HEK293T (cell line): ENCODE results near the gene EPN1.
"Not testable (repeated sequence)": the region's sequence is repeated elsewhere in the genome, so short reads cannot be mapped to it uniquely, and the experiment has no call there.

Experiments
- CTCF ChIA-PET: fragments of 350-600 bp; formaldehyde crosslinking; extraction: SDS; loops from one replicate; lab custom pipeline; 2021; ENCODE audit warnings: antibody characterized with exemption, inconsistent platforms; lab: Yijun Ruan, JAX
- POLR2A ChIA-PET: fragments of 350-600 bp; formaldehyde crosslinking; extraction: SDS; loops from one replicate; lab custom pipeline; 2020; ENCODE audit warnings: antibody characterized with exemption, inconsistent platforms; lab: Yijun Ruan, JAX
- DNase-seq: peaks from one replicate; pipeline ENCODE4 v3.0.0; 2012; ENCODE audit warnings: mixed read lengths; ENCODE audit errors: extremely low spot score
- ARNT ChIP-seq: fragments of 450-650 bp; IDR thresholded peaks from 2 replicates; pipeline ENCODE4 v1.6.1; 2017; ENCODE audit warnings: mild to moderate bottlenecking
- BHLHE40 ChIP-seq: fragments of 450-650 bp; IDR thresholded peaks from 2 replicates; pipeline ENCODE4 v1.6.1; 2016; ENCODE audit warnings: mild to moderate bottlenecking, moderate library complexity, borderline replicate concordance
- CTBP1 ChIP-seq: fragments of 450-650 bp; IDR thresholded peaks from 2 replicates; pipeline ENCODE4 v1.6.1; 2016; ENCODE audit warnings: borderline replicate concordance
- ELF4 ChIP-seq: fragments of 450-650 bp; IDR thresholded peaks from 2 replicates; pipeline ENCODE4 v1.6.1; 2017; ENCODE audit warnings: antibody characterized with exemption
- FOXA1 ChIP-seq: fragments of 450-650 bp; IDR thresholded peaks from 2 replicates; pipeline ENCODE4 v1.6.1; 2016; ENCODE audit warnings: mild to moderate bottlenecking
- FOXK2 ChIP-seq: fragments of 450-650 bp; IDR thresholded peaks from 2 replicates; pipeline ENCODE4 v1.6.1; 2016; ENCODE audit warnings: mild to moderate bottlenecking
- FOXM1 ChIP-seq: fragments of 450-650 bp; IDR thresholded peaks from 2 replicates; pipeline ENCODE4 v1.6.1; 2017; ENCODE audit warnings: mild to moderate bottlenecking, borderline replicate concordance
- HDGF ChIP-seq: fragments of 450-650 bp; IDR thresholded peaks from 2 replicates; pipeline ENCODE4 v1.6.1; 2017; ENCODE audit warnings: antibody characterized with exemption, borderline replicate concordance
- L3MBTL2 ChIP-seq: fragments of 450-650 bp; conservative IDR thresholded peaks from 2 replicates; pipeline ENCODE4 v1.6.1; 2016; ENCODE audit warnings: mild to moderate bottlenecking
- LEF1 ChIP-seq: fragments of 450-650 bp; IDR thresholded peaks from 2 replicates; pipeline ENCODE4 v1.6.1; 2017; ENCODE audit warnings: mild to moderate bottlenecking, borderline replicate concordance
- NFRKB ChIP-seq: fragments of 450-650 bp; IDR thresholded peaks from 2 replicates; pipeline ENCODE4 v1.6.1; 2016; ENCODE audit warnings: mild to moderate bottlenecking, moderate library complexity
- SP1 ChIP-seq: fragments of 450-650 bp; IDR thresholded peaks from 2 replicates; pipeline ENCODE4 v1.6.1; 2017
- SUZ12 ChIP-seq: fragments of 450-650 bp; IDR thresholded peaks from 2 replicates; pipeline ENCODE4 v1.6.1; 2016; ENCODE audit warnings: mild to moderate bottlenecking
- TARDBP ChIP-seq: fragments of 450-650 bp; IDR thresholded peaks from 2 replicates; pipeline ENCODE4 v1.6.1; 2016
- ZNF384 ChIP-seq: fragments of 450-650 bp; IDR thresholded peaks from 2 replicates; pipeline ENCODE4 v1.6.1; 2016
- TF ChIP-seq, protein P1 (sequence below): fragments of 450-650 bp; IDR thresholded peaks from 2 replicates; pipeline ENCODE4 v1.6.1; 2016

EPN1 gene

GRCh38 chr19:55717251-55717650, 42.2 kb downstream of the EPN1 start:
- CTCF ChIA-PET: no interaction called here
- DNase-seq: no peak
- POLR2A ChIA-PET: no interaction called here
- TF ChIP-seq NFRKB: no peak
- TF ChIP-seq LEF1: no peak
- TF ChIP-seq ELF4: no peak
- no peak for TF ChIP-seq L3MBTL2
- TF ChIP-seq ARNT: no peak
- no peak for TF ChIP-seq ZNF384
- no peak for TF ChIP-seq FOXM1
- TF ChIP-seq, protein P1, sequence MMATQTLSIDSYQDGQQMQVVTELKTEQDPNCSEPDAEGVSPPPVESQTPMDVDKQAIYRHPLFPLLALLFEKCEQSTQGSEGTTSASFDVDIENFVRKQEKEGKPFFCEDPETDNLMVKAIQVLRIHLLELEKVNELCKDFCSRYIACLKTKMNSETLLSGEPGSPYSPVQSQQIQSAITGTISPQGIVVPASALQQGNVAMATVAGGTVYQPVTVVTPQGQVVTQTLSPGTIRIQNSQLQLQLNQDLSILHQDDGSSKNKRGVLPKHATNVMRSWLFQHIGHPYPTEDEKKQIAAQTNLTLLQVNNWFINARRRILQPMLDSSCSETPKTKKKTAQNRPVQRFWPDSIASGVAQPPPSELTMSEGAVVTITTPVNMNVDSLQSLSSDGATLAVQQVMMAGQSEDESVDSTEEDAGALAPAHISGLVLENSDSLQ: no peak
- no peak for TF ChIP-seq HDGF
- no peak for TF ChIP-seq SUZ12

DNA sequence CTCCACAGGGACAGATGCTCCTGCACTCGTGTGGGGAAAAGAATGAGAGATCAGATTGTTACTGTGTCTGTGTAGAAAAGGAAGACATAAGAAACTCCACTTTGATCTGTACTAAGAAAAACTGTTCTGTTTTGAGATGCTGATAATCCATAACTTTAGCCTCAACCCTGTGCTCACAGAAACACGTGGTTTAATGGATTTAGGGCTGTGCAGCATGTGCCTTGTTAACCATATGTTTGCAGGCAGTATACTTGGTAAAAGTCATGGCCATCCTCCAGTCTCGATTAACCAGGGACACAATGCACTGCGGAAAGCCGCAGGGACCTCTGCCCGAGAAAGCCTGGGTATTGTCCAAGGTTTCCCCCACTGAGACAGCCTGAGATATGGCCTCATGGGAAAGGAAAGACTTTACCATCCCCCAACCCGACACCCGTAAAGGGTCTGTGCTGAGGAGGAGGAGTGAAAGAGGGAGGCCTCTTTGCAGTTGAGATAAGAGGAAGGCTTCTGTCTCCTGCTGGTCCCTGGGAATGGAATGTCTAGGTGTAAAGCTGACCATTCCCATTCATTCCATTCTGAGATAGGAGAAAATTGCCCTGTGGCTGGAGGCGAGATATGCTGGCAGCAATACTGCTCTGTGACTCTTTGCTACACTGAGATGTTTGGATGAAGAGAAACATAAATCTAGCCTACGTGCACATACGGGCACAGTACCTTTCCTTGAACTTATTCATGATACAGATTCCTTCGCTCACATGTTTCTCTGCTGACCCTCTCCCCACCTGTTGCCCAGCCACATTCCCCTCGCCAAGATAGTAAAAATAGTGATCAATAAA, 43.1 kb downstream of the EPN1 start:
- POLR2A ChIA-PET, CTCF ChIA-PET, DNase-seq: not testable (repeated sequence)

GRCh38 chr19:55720214-55720746, 45.3 kb downstream of the EPN1 start:
- TF ChIP-seq SUZ12 (no peak), CTBP1 (no peak), ARNT (no peak), FOXK2 (no peak), TARDBP (no peak), ZNF384 (no peak), LEF1 (no peak), FOXA1 (no peak), L3MBTL2 (no peak), SP1 (no peak)
- TF ChIP-seq, protein P1: no peak
- CTCF ChIA-PET: no interaction called here
- POLR2A ChIA-PET: no interaction called here
- no peak for DNase-seq

DNA sequence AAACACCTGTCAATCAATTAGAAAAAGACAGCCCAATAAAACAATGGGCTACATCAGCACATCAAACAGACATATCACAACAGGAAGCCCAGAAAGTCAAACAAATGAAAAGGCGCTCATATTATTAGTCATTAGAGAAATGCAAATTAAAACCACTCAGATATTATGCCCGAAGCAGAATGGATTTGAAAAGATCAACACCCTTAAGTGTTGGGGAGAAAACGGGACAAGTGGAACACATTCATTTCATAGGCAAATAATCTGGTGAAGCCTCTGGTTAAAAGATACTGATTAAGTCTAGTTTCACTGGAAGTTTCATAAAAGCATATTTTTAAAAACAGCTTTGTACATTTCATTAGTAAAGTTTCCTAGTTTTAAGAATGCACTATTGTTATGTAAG, 45.8 kb downstream of the EPN1 start:
- TF ChIP-seq ARNT: no peak
- no peak for TF ChIP-seq L3MBTL2
- no peak for TF ChIP-seq TARDBP
- TF ChIP-seq, protein P1: no peak
- TF ChIP-seq ELF4: no peak
- TF ChIP-seq CTBP1: no peak
- no peak for TF ChIP-seq FOXA1
- TF ChIP-seq SP1: no peak
- TF ChIP-seq NFRKB: no peak
- no peak for TF ChIP-seq LEF1
- no peak for TF ChIP-seq FOXM1
- TF ChIP-seq HDGF: no peak
- no peak for TF ChIP-seq BHLHE40
- TF ChIP-seq SUZ12: no peak
- no peak for TF ChIP-seq ZNF384
- TF ChIP-seq FOXK2: no peak
- ChIA-PET CTCF (no interaction called here), POLR2A (no interaction called here)
- DNase-seq: no peak

DNA sequence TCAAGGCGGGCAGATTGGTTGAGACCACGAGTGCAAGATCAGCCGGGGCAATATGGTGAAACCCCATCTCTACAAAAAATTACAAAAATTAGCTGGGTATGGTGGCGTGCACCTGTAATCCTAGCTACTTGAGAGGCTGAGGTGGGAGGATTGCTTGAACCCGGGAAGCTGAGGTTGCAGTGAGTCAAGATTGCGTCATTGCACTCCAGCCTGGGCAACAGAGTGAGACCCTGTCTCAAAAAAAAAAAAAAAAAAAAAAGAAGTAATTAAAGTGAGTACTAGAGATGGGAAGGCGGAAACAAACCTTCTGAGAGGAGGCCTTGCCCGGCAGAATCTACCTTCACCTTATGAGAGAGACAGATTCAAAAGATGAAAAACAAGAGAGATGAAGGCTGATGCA, 48.5 kb downstream of the EPN1 start:
- no peak for TF ChIP-seq HDGF
- TF ChIP-seq FOXA1: no peak
- no peak for TF ChIP-seq ZNF384
- no peak for TF ChIP-seq ELF4
- TF ChIP-seq LEF1: no peak
- TF ChIP-seq, protein P1: no peak
- no peak for TF ChIP-seq L3MBTL2
- no peak for TF ChIP-seq SUZ12
- TF ChIP-seq TARDBP: no peak
- no peak for TF ChIP-seq FOXK2
- no peak for TF ChIP-seq CTBP1
- TF ChIP-seq SP1: no peak
- TF ChIP-seq BHLHE40: no peak
- no peak for TF ChIP-seq NFRKB
- TF ChIP-seq FOXM1: no peak
- no peak for TF ChIP-seq ARNT
- POLR2A ChIA-PET: no interaction called here
- no peak for DNase-seq
- CTCF ChIA-PET: no interaction called here

- CTCF ChIA-PET, POLR2A ChIA-PET, DNase-seq: not testable (repeated sequence)
Measured at GRCh38 chr19:55730378-55730777, 55.4 kb downstream of the EPN1 start.
